Activated CD4-positive, alpha-beta T cell treated with anti-CD3 and anti-CD28 coated beads, Interleukin-2, Interleukin-6, amounts not matched to agents 100 ng/mL and 50 ng/mL, durations not matched to agents 16 hours and 8 hours (primary cell): Measurements from ENCODE around the gene ABCB9.
A peak's percentile ranks its signal among the peaks of the same experiment; 100 is the strongest.
"Not testable (repeated sequence)": the region's sequence is repeated elsewhere in the genome, so short reads cannot be mapped to it uniquely, and the experiment has no call there.

Source experiments
- DNase-seq: peaks from one replicate; pipeline ENCODE4 v3.0.0-alpha.2; 2020

The ABCB9 gene

GRCh38 chr12:122929812-122930211, 36.5 kb downstream of the ABCB9 start:
- DNase-seq, result no peak

- DNase-seq, result no peak
Measured at GRCh38 chr12:122929148-122929538, 37.1 kb downstream of the ABCB9 start.

GRCh38 chr12:122928404-122929147, 37.7 kb downstream of the ABCB9 start:
- no peak for DNase-seq

GRCh38 chr12:122927756-122928403, 38.4 kb downstream of the ABCB9 start:
- DNase-seq, result no peak

GRCh38 chr12:122921917-122922316, 44.3 kb downstream of the ABCB9 start:
- no peak for DNase-seq

- no peak for DNase-seq
Measured at GRCh38 chr12:122920687-122921086, 45.6 kb downstream of the ABCB9 start.

- DNase-seq, result no peak
Measured at GRCh38 chr12:122918827-122919226, 47.4 kb downstream of the ABCB9 start.

GRCh38 chr12:122917507-122918121, 48.6 kb downstream of the ABCB9 start:
- DNase-seq, result no peak

- no peak for DNase-seq
Measured at GRCh38 chr12:122909442-122910288, 56.6 kb downstream of the ABCB9 start.

- no peak for DNase-seq
Measured at GRCh38 chr12:122908915-122909314, 57.3 kb downstream of the ABCB9 start.

- not testable (repeated sequence) for DNase-seq
Measured at GRCh38 chr12:122905258-122905657, 61.0 kb downstream of the ABCB9 start.

- no peak for DNase-seq
Measured at GRCh38 chr12:122903693-122904034, 62.6 kb downstream of the ABCB9 start.

- no peak for DNase-seq
Measured at GRCh38 chr12:122902854-122903692, 63.2 kb downstream of the ABCB9 start.

- no peak for DNase-seq
Measured at GRCh38 chr12:122899887-122900286, 66.4 kb downstream of the ABCB9 start.

- DNase-seq, result no peak
Measured at GRCh38 chr12:122896662-122897061, 69.6 kb downstream of the ABCB9 start.

GRCh38 chr12:122895704-122896636, 70.3 kb downstream of the ABCB9 start, which contains the start of gene VPS37B:
TSS of gene VPS37B (minus strand) at chr12:122896124. CDS start at chr12:122896062, 62 bp downstream.
- peak; percentile 85 for DNase-seq

- DNase-seq, result no peak
Measured at GRCh38 chr12:122895320-122895703, 71.0 kb downstream of the ABCB9 start.

GRCh38 chr12:122894193-122895121, 71.8 kb downstream of the ABCB9 start:
- DNase-seq, result no peak

GRCh38 chr12:122893208-122894153, 72.8 kb downstream of the ABCB9 start:
- no peak for DNase-seq
